ENCODE results near the gene FOXO3. TPM values are rescaled to one million over a fixed set of nuclear protein-coding genes. Genes with fewer than 3 reads are reported as not detected.

FOXO3 gene
- total RNA-seq, 1 donor from 2014 or later = 34.6 TPM

DNA sequence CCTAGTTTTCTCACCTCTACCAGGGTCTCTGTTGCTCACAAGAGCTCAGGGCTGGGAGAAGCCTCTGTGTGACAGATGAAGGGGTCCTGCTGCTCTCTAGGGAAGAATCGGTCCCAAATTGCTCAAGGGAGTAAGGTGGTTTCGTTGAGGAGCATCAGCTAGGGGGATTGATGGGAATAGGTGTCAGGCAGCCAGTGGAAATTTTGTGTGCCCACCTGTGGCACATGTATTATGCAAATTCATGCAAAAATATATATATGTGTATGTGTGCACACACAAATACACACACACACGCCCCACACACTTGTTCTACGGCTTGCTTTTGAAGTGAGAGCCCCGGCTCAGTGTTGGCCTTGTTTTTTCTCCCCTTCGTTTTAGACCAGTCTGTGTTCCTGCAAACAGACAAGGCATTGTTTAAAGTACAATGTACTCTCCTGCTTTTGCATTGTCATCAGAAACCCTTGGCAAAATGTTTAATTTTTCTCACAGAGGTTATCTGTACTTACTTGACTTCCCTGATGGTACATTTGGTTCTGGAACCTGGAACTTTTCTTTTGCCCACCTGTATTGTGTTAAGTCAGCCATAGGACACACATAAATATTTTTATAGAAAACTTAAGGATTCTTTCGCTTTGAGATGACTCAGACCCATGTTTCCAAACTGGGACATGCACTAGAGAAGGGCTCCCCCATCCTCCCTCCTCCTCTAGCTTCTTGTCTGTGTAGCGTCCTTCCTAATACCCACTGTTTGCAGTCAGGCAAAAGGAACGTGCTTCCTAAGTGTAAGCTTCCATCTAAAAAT is 26.7 kb downstream of the FOXO3 start:
- Mint-ChIP-seq H3K9me3 (ENCODE audit: unreplicated experiment) (no peaks in the 10 kb centered on the region), H3K4me1 (ENCODE audit: unreplicated experiment) (peaks cover 48% of the 10 kb centered on the region), H3K27me3 (ENCODE audit: unreplicated experiment) (no peaks in the 10 kb centered on the region), H3K4me3 (ENCODE audit: unreplicated experiment) (no peak overlapping the region), H3K27ac (ENCODE audit: unreplicated experiment) (peak overlapping the region; percentile 94), H3K36me3 (ENCODE audit: low read depth, unreplicated experiment) (peaks cover 6% of the 10 kb centered on the region)
- DNase-seq (ENCODE audit: low spot score) = no peak
- TF ChIP-seq, protein P1, sequence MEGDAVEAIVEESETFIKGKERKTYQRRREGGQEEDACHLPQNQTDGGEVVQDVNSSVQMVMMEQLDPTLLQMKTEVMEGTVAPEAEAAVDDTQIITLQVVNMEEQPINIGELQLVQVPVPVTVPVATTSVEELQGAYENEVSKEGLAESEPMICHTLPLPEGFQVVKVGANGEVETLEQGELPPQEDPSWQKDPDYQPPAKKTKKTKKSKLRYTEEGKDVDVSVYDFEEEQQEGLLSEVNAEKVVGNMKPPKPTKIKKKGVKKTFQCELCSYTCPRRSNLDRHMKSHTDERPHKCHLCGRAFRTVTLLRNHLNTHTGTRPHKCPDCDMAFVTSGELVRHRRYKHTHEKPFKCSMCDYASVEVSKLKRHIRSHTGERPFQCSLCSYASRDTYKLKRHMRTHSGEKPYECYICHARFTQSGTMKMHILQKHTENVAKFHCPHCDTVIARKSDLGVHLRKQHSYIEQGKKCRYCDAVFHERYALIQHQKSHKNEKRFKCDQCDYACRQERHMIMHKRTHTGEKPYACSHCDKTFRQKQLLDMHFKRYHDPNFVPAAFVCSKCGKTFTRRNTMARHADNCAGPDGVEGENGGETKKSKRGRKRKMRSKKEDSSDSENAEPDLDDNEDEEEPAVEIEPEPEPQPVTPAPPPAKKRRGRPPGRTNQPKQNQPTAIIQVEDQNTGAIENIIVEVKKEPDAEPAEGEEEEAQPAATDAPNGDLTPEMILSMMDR (IDR thresholded peaks at IDR 0.05; ENCODE audit: unreplicated experiment) = no peak

DNA sequence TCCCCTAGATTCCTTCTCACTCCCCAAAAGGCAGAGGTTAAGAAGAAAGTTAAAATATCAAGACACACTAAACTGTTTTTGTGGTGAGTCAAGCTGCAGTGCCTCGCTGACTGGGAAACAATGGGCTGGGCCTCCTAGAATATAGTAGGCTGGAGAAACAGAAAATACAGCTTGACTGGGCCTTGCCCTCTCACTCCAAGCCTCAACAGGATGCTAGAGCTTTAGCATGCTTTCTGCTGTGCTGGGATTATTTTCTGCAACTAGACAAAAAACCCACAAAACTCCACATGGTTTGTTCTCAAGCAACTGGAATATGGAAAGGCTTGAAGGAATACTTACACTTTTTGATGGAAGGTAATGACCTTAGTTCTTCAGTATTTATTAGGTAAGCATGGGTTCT is 27.9 kb downstream of the FOXO3 start:
- H3K36me3 Mint-ChIP-seq (ENCODE audit: low read depth, unreplicated experiment) = peaks cover 6% of the 10 kb centered on the region
- no peaks in the 10 kb centered on the region for H3K9me3 Mint-ChIP-seq (ENCODE audit: unreplicated experiment)
- H3K27ac Mint-ChIP-seq (ENCODE audit: unreplicated experiment) = peak overlapping the region; percentile 91
- no peaks in the 10 kb centered on the region for H3K27me3 Mint-ChIP-seq (ENCODE audit: unreplicated experiment)
- TF ChIP-seq, protein P1 (IDR thresholded peaks at IDR 0.05; ENCODE audit: unreplicated experiment) = no peak
- H3K4me1 Mint-ChIP-seq (ENCODE audit: unreplicated experiment) = peaks cover 55% of the 10 kb centered on the region
- no peak overlapping the region for H3K4me3 Mint-ChIP-seq (ENCODE audit: unreplicated experiment)
- no peak for DNase-seq (ENCODE audit: low spot score)

DNA sequence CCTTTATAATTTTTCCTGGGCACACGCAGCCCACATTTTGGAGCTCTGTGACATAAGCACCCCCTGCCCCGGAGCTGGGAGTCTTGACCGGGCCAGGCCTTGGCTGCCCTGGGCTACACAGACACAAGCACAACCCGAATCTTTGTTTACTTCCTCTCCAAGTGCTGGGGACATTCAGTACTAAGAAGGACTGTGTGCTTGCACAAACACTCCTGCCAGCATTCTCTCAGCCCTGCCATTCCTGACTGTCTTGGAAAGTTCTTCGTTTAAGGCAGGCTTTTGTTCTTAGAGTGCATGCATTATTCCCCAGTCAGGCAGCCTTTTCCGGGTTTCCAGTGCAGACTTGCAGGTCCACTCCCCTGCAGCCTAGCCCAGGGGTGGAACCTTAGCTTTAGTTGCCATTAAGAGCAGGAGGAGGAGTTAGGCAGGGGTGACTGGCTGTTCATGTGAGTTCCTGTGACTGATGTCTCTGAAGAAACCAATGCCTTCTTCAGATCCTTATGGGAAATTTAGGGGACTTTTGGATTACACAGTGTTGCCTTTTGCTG is 28.6 kb downstream of the FOXO3 start:
- H3K4me1 Mint-ChIP-seq (ENCODE audit: unreplicated experiment) = peaks cover 57% of the 10 kb centered on the region
- no peaks in the 10 kb centered on the region for H3K9me3 Mint-ChIP-seq (ENCODE audit: unreplicated experiment)
- peaks cover 1% of the 10 kb centered on the region for H3K36me3 Mint-ChIP-seq (ENCODE audit: low read depth, unreplicated experiment)
- peak; percentile 60 for DNase-seq (ENCODE audit: low spot score)
- no peaks in the 10 kb centered on the region for H3K27me3 Mint-ChIP-seq (ENCODE audit: unreplicated experiment)
- peak overlapping the region; percentile 91 for H3K27ac Mint-ChIP-seq (ENCODE audit: unreplicated experiment)
- no peak overlapping the region for H3K4me3 Mint-ChIP-seq (ENCODE audit: unreplicated experiment)
- TF ChIP-seq, protein P1 (IDR thresholded peaks at IDR 0.05; ENCODE audit: unreplicated experiment) = no peak

DNA sequence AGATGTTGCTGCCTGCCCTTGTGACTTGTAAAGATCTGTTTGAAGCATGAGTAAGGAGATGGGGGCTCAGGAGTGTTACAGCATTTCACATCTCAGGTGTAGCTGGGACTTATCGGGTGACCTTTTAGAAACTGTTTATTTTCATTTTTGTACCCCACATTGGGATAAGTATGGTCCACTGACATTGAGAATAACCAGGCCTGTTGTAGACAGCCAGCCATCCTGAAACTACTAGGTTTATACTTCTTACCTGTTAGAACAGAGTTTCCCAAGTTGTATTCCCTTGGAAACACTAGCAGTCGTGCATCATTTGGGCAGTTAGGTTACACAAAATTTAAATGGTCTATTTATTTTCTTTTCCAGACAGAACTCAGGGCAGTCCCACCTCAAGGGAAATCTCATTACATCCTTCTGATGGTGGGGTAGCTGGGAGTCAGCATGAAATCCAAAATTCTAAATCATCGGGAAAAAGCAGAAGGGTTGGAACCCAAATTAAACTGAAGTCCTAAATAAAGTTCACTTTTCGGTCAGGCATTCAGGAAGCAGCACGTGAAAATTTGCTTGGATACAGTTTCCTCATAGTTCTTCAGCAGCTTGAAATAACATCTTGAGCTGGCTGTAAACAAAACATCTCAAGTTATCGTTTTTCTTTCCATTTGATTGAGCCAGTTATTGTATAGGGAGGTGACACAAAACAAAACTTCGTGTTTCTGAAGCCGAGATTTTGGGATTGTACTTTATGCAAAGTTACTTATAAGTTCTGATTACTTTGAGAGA is 30.5 kb downstream of the FOXO3 start:
- DNase-seq (ENCODE audit: low spot score) = no peak
- H3K27ac Mint-ChIP-seq (ENCODE audit: unreplicated experiment) = peak overlapping the region; percentile 17
- TF ChIP-seq, protein P1 (IDR thresholded peaks at IDR 0.05; ENCODE audit: unreplicated experiment) = no peak
- no peak overlapping the region for H3K4me3 Mint-ChIP-seq (ENCODE audit: unreplicated experiment)
- peaks cover 1% of the 10 kb centered on the region for H3K27me3 Mint-ChIP-seq (ENCODE audit: unreplicated experiment)
- H3K36me3 Mint-ChIP-seq (ENCODE audit: low read depth, unreplicated experiment) = no peaks in the 10 kb centered on the region
- H3K9me3 Mint-ChIP-seq (ENCODE audit: unreplicated experiment) = no peaks in the 10 kb centered on the region
- H3K4me1 Mint-ChIP-seq (ENCODE audit: unreplicated experiment) = peaks cover 66% of the 10 kb centered on the region

Measured in endothelial cell (in vitro differentiated cells).